Stimulated activated CD4-positive, alpha-beta T cell treated with anti-CD3 and anti-CD28 coated beads, Interleukin-2, amount 100 ng/mL, for 48 hours (primary cell): ENCODE data around the gene SRSF8.

Source experiments
- DNase-seq, 2 donors: peaks; one replicate each; pipeline ENCODE4 v3.0.0-alpha.2; 2020

Gene SRSF8

DNA sequence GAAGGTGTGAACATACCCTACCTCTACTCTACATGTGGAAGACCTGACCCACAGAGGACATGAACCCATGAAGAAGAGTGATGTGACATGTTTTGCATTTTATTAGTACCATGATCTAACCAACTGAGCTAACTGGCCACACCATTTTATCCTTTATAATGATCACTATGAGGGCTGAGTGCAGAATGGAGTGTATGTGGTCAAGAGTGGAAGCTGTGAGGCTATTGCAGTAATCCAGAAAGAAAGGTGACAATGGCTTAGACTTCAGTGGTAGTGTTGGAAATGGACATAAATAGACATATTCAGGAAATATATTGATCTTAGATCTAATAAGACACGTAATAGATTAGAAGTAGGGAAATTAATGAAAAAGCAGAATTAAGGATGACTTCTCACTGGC is 3.8 kb downstream of the SRSF8 start:
- DNase-seq, result no peak

DNA sequence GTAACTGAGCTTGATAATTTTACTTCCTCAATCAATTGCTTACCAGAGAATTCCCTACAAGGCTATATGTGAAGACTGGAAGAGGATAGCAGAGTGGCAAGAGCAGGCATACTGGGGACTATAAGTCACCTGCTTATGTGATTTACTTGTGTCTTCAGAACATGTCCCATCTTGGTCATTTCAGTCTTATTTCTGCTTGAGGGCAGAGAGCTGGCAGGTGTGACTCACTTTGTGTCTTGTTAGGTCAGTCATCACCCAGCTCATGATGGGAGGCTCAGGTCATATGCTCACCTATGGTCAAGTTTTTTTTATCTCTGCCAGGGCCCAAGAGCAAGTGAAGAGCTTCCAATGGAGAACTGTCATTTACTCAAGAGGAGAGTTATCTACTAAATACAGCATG is 6.2 kb downstream of the SRSF8 start:
- no peak for DNase-seq

DNA sequence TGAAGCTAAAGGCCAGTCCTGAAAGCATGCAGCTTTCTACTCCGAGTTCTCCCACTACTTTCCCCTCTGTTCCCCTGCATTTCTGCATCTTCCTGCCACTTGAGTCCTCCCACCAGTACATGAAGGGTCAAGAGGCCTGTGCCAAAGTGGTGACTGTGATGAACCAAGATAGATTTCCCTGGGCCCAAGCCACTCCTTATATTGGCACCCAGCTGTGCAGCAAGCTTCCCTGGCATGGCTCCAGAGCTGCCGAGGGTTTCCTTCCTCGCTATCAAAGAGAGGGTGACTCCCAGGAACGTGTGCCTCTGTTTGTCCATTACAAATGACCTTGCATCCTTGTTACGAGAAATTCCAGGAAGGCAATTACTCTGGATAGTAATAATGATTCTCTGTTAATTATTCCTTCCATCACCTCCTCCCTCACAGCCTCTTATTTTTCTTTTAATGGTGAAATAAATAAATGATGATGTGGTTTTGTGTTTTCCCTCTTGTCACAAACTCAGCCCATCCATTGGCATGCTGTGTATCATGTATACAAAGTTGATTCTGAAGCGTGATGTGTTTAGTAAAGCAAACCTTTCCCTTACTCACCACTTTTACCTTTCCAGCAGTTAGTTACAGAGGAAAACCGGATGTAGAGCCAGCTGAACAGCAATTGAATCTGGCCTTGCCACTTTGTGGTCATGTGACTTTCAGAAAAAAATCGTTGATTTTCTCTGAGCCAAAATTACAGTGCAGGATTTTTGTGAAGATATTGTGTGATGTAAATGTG is 8.3 kb downstream of the SRSF8 start:
- DNase-seq, result no peak

DNA sequence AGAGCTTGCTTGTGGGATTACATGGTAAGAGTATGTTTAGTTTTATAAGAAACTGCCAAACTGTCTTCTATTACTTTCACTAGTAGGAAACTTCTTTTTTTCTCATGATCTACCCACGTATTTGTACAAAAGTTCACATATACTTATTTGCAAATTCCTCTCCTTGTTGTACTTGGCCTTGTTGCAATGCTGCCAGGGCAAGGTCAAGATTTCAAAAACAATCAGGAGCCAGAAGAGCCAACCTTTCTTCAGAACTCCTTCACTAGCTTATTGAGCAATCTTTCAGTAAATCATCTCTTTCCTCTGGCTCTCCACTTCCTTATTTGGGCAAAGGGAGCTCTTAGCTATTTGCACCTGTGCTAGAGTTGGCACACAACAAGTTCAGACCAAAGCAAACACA is 9.7 kb downstream of the SRSF8 start:
- no peak for DNase-seq

DNA sequence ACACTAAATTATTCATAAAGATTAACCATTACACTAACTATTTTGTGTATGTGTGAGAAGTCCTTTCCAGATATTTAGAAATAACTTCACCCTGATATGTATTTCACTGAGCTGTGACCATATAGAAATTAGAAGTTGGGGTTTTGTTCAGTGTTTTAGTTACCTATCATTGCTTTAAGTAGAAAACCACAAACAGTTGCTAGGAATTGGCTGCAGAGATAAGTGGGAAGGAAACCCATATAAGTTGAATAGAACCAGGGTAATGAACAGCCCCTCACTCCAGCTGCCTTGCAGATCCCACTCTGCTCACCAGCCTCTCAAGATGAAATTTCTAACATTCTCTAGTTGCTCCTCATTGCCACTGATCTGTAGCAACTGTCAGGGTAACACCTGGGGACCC is 10.3 kb downstream of the SRSF8 start:
- no peak for DNase-seq

DNA sequence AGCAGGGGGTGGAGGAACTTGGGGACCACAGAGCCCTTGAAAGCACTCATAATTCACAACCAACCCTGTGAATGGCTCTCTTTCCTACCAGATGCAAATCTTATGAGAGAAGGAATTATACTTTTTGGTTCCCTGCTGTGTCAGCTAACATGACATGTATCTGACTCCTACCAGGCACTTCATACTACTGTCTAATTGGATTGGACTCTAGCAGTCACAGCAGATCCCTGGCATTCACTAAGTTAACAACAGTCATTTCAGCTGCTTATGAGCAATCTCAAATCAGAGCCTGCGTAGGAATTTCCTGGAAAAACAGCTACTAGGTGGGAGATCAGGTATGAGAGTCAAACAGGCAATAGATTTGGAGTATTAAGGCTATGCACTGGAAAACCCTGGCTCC is 11.8 kb downstream of the SRSF8 start:
- DNase-seq, result no peak

DNA sequence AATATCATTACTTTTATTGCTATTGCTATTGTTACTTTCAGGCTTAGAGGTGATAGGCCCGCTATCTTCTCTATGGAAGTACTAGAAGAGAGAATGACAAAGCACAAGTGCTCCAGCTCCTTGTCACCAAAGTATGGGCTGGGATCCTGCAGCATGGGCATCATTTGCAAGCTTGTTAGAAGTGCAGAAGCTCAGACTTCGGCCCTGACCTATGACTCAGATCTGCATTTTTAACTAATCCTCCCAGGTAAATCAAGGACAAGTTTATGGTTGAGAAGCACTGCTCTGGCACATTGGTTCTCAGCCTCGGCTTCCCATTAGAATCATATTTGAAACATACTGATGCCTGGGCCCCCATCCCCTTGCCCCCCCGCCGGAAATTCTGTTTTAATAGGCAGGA is 14.3 kb downstream of the SRSF8 start:
- no peak for DNase-seq

DNA sequence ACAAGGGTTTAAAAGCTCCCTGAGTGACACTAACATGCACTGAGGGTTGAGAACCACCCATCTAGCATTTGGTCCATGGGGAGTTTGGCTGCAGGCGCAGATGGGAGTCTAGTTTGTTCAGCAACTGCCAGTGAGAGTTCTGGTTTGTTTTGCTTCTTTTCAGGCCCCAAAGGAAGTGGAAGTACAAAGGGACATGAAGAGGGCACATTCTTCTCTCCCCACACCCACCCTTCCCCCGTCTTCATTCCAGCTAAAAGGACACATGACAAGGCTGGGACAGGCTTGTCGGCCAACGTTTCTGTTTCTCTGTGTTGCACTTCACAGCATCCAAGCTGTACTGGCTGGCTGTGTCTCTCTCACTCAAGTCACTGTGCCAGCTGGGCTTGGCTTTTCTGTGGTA is 14.7 kb downstream of the SRSF8 start:
- no peak for DNase-seq

DNA sequence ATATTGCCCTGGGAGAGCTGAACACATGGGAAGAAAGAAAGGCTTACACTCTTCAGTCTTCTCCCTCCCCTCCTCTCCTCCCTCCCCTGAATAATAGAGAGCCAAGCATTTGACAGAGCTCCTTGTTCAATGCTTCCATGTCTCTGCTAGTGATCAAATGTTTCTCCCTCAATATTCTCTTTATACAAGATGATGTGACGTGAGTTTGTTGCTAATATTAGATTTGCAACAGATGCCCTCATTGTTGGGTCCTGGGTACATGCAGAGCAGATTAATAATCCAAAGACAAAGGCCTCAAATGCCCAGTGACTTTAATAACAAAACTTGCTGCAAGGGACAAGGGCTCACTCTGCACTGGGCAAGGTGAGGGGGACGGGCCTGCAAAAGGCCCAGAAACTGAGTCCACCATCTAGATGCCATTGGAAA is 15.9 kb downstream of the SRSF8 start:
- no peak for DNase-seq

DNA sequence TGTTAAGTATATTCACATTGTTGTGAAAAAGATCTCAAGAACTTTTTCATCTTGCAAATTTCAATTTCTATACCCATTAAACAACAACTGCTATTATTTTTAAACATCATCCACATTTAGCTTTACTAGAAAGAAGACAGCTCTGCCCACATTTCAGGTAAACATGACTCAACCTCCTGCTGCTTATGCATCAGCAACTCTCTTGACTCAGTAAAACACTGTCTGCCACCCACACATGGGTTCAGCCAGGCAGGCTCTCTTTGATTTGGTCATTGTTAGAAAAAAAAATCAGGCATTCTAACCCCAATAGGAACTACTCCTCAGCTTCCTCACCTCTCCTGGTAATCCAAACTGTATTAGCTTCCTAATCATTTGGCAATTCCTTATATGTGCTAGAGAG is 17.8 kb downstream of the SRSF8 start:
- peak; percentile 33 to 41 for DNase-seq

DNA sequence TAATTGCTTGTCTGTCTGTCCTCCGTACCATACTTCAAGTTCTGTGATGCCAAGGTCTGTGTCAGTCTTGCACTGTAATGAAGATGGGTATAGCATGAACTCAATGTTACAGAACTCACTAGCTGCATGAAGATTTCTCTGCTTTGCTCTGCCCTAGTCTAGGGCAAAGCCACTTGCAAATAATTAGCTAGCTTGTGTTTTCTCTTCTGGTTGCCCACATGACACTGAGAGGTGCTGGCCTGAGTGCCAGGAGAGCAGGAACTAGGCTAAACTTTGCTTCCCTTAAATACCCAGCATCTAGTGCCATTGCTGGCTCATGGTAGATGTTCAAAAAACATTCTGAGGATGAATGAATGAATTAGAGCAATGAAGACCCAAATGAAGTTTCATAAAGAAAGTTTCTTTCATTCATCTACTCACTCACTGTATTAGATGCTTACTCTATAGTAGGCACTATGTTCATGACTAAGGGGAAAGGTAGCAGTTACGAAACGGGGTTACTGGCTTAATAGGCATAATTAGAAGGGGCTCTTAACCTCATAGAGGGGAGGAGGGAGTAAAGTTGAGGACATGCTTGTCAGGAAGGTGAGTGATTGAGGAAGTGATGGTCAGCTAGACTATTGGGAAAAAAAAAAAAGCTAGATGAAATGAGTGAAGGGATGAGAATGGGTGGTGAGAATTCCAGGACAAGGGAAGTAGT is 18.5 kb downstream of the SRSF8 start:
- DNase-seq, result no peak

DNA sequence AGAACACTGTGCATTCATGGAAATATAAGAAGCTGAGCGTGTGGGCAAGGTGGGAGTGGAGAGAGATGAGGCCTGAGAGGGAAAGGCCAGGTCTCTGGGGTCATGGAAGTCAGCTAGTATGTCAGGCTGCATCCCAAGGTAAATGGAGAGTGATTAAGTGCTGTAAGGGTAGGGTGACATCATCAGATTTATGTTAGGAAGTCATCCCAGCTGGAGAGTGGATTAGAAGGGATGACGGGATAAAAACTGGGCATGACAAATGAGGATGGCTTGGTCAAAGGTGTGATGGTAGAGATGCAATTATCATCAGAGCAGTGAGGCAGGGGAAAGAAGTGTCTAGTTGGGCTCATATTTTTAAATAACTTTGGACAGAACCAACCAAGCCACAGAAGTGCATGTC is 19.4 kb downstream of the SRSF8 start:
- DNase-seq, result no peak

DNA sequence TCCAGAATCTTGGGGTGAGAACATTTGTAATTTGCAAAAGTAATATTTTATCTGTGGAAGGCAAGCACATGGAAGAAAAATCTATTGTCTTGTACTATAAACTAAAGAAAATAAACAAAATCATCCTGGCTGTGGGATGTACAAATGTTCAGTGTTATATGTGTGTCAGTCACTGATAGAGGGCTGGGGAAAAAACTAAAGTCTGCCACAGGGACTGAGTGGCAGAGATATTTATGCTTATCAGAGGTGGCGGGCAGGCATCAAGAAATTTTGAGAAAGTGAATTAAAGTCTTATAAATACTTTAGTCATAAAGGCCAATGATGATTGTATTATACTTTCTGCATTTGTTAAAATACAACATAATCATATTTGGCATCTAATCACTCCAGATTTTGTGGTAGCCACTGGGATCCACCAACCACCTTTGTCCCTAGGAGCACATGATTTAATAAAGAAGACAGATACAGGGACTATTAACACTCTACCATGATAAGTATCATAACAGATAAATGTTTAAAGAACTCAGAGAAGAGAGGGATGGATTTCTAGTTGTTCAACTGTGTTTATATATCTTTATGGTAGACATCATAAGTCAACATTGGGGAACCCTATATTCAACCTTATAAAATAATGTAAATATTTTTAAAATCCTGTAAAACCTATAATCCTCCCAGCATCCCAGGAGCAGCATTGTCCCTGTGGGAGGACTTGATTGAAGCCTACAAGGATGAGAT is 20.3 kb downstream of the SRSF8 start:
- DNase-seq, result no peak

DNA sequence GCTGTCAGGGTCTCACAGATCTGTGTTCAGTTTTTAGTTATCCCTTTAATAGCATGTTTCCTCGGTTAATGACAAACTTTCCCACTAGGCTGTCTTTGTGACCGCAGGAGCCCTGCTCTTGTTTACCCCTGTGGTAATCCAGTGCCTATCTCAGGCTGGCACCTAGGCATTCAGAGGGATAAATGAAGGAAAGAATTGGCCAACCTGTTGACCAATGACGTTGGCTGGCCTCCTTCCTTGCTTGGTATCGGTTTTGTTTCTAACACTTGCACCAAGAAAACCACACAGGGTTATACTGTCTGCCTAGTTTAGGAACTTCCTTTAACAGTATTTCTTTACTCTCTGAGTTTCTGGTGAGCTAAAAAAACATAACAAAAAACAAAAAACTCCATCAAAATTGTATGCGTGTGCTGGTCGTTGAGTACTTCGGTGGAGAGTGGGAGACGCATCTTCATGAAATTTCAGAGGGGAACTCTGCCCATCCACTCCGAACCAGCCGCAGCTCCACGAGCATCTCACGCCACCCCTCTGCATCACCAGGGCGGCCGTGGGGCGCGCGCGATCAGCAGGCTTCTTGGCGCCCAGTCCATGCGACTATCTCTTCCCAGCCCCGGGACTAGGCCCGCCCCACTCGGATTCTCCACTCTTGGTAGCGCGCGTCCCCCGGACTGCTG is 22.4 kb downstream of the SRSF8 start:
- DNase-seq, result no peak

DNA sequence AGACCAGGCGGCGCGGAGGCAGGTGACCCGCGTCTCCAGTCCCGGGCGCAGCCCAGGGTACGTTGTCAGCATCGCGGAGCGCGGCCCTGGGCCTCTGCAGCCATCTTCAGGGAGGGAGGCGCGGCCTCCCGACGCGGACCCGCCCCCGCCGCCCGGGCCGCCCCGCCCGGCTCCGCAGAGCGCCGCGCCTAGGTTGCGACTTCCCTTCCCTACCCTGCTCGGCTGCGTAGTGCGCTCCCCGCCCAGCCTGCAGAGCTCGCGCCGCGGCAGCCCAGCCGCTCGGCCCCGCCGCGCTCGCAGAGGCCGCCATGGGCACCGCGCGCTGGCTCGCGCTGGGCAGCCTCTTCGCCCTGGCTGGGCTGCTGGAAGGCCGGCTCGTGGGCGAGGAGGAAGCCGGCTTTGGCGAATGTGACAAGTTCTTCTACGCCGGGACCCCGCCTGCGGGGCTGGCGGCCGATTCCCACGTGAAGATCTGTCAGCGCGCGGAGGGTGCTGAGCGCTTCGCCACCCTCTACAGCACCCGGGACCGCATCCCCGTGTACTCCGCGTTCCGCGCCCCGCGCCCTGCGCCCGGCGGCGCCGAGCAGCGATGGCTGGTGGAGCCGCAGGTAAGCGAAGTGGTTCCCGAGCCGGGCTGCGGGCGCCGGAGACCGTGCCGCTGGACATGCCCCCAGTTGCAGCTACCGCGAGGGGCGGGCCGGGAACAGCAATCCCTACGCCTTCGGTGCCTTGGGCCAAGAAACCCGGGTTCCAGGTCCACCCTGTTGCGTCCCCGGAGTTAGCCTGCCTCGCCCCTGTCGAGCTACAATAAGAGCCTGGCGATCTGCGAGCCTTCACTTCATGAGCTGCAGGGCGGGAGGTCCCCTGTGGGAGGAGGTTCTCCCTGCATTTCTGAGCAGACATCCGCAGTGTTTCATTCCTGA is 23.2 kb downstream of the SRSF8 start, which contains the start of gene ENDOD1:
TSS of gene ENDOD1 (plus strand) at position 227 of the 923 bp plus-strand sequence. CDS start at position 309, 82 bp downstream.
- peak; percentile 71 to 77 for DNase-seq

DNA sequence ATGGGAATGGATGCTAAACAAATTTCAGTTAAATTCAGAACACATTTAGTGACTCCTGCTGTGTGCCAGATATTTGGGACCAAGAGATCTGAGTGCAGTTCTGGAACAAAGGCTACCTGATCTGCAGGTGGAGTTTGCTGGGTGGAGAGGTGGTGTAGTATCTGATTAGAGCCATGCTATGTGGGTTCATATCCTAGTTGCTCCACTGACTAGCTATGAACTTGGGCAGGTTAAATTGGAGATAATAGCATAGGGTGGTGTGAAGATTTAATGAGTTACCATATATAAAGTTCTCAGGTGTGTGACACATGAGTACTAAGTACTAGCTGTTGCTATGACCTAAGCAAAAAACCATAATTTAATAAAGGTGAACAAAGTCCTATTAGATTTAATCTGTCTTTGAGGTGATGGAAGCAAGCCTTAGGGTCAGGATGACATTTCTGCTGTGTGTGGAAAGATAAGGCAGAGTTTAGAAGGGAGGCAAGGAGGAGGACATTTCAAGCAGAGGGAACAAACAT is 25.0 kb downstream of the SRSF8 start:
- DNase-seq, result no peak

DNA sequence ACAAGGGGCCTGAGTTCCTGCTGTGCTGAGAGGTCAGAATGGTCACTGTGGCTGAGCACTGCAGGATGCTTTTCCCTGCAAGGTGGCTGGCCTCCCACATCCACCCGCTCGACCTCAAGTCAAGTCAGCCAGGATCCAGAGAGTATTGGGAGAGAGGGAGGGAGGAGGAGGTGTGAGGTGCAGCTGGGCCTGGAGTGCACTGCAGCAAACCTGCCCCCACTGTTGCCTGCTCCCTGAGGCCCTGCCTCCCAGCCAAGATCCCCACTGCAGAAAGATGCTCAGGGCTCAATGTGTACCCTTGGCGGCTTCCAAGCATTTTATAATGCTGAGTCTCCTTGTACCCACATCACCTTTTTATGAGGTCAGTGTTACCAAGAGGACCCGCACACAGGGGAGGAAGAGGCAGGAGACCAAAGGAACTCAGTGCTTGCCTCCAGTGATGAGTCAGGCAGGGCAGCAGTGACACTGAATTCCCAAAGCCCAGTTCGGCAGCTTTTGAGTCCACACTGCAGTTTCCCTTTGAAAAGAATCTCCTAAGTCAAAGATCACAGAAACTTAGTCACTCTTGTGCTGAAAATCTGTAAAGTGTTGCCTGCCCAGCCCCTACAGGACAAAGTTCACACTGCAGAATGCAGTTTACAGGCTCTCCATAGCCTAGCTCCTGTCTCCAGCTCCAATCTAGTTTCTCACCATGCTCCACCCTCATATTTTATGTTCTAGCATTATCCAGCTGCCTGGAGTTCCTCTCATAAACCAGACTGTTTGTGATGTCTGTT is 26.0 kb downstream of the SRSF8 start:
- DNase-seq, result peak in 1 of 2 donors; percentile 36

DNA sequence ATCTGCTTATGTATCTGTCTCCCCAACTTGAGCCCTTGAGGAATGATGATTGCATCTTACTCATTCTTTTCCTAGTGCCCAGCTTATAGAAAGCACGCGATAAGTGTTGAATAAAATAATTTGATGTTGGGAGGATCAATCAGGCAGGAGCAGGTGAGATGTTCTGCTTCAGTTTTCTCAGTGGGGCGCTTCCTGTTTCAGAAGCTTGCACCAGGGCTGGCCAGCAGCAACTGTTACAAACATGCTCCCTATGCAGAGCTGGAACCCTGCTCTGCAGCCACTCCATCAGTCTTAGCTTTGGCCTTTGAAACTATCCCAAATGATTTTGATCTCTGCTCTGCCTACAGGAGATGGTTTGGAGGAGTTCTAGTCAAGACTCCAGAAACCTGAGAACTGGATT is 26.8 kb downstream of the SRSF8 start:
- DNase-seq, result no peak

DNA sequence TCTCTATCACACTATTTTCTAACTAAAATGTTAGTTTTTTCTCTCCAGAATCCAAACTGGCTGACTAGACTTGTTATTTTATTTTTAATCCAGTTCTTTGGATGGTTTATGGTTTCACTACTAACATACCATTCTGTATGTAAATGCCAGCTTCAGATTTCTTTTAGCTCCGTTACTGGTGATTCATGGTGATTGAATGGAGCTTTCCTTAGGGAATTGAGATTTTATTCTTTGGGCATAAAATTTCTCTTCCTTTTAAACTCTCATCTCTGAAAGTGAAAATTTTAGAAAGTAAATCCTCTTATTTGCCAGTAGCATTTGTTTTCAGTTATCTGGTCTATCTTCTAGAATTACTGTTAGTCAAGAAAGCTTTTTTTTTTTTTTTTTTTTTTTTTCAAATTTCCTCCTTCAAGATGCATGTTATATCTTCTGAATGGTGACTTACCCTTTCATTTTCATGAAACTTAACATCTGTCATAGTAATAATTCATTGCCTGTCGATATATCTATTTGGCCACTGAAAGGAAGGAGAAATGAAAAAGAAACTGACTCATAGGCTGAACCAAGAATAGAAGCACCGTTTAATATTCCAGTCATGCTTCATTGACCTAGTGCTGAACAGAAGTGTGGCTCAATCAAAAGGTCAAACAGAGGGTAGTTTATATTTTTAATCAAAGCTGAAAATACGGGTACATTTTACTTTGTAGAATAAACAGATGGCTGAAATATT is 29.3 kb downstream of the SRSF8 start:
- DNase-seq, result no peak

DNA sequence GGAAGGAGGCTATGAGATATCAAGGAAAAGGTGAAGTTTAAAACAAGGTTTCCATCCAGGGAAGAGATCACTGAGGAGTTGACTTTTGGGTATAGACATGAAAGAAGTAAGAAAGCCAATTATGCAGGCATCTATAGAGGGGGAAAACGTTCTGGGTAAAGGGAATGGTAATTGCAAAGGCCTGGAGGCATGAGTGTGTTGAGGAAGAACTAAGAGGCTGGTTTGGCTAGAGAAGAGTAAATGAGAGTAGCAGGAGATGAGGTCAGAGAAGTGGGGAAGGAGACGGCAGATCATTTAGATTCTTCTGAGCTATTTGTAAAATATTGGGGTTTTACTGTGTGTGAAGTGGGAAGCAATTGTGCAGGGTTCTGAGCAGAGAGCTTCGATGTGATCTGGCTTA is 30.5 kb downstream of the SRSF8 start:
- no peak for DNase-seq
